NCI-H187 treated with DMSO at 0.1 percent for 48 hours (cell line): ENCODE data around the gene PKD1L1.
"Not testable (repeated sequence)": the region's sequence is repeated elsewhere in the genome, so short reads cannot be mapped to it uniquely, and the experiment has no call there.

Source experiments
- DNase-seq: peaks from one replicate; lab custom pipeline; 2025; lab: John Stamatoyannopoulos, UW

Gene PKD1L1, protein sequence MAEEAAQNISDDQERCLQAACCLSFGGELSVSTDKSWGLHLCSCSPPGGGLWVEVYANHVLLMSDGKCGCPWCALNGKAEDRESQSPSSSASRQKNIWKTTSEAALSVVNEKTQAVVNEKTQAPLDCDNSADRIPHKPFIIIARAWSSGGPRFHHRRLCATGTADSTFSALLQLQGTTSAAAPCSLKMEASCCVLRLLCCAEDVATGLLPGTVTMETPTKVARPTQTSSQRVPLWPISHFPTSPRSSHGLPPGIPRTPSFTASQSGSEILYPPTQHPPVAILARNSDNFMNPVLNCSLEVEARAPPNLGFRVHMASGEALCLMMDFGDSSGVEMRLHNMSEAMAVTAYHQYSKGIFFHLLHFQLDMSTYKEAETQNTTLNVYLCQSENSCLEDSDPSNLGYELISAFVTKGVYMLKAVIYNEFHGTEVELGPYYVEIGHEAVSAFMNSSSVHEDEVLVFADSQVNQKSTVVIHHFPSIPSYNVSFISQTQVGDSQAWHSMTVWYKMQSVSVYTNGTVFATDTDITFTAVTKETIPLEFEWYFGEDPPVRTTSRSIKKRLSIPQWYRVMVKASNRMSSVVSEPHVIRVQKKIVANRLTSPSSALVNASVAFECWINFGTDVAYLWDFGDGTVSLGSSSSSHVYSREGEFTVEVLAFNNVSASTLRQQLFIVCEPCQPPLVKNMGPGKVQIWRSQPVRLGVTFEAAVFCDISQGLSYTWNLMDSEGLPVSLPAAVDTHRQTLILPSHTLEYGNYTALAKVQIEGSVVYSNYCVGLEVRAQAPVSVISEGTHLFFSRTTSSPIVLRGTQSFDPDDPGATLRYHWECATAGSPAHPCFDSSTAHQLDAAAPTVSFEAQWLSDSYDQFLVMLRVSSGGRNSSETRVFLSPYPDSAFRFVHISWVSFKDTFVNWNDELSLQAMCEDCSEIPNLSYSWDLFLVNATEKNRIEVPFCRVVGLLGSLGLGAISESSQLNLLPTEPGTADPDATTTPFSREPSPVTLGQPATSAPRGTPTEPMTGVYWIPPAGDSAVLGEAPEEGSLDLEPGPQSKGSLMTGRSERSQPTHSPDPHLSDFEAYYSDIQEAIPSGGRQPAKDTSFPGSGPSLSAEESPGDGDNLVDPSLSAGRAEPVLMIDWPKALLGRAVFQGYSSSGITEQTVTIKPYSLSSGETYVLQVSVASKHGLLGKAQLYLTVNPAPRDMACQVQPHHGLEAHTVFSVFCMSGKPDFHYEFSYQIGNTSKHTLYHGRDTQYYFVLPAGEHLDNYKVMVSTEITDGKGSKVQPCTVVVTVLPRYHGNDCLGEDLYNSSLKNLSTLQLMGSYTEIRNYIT (N-terminal part only)

DNA sequence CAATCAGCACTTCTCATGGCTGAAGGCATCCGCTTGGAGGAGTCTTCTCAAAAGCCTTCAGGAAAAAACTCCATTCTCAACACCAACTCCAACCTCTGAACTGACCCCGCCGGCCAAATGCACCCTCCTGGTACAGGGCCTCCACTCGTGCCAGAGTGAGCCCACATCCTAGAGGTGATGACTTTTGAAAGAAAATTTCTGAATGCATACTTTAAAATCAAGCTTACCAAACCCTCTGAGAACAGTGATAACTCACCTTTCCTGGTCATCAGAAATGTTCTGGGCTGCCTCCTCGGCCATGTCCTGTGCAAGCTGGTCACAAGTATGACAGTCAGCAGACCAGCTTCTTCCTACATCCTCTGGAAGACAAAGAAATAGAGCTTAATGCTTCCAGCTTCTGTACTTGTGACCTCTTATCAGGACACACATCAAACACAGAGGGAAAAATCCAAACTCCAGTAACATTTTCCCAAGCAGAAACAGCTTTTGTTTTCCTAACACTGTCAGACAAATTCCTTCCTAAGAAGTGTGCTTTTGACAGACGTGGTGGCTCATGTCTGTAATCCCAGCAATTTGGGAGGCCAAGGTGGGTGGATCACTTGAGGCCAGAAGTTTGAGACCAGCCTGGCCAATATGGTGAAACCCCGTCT lies at the start of gene PKD1L1:
Gene PKD1L1 (minus strand): TSS at position 326 of the 650 bp plus-strand sequence. CDS start 26 bp downstream, at position 300.
- DNase-seq = no peak

DNA sequence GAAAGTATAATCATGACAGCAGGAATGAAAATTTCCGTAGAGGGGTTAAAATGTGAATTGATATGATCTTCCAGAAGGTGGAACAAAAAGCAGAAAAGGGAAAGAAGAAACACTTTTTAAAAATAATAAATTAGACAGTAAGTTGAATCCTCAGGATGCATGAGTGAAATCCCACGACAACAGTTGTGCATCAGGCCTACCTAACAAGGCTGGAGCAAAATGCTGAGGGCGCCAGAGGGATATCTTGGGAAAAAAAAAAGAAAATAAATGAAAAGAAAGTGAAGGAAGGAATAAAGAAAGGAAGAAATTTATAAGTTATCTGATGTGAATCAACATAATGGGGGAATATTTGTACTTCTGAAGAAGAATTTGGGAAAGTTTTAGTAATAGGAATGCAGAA lies 44.2 kb upstream of the PKD1L1 start:
- no peak for DNase-seq

DNA sequence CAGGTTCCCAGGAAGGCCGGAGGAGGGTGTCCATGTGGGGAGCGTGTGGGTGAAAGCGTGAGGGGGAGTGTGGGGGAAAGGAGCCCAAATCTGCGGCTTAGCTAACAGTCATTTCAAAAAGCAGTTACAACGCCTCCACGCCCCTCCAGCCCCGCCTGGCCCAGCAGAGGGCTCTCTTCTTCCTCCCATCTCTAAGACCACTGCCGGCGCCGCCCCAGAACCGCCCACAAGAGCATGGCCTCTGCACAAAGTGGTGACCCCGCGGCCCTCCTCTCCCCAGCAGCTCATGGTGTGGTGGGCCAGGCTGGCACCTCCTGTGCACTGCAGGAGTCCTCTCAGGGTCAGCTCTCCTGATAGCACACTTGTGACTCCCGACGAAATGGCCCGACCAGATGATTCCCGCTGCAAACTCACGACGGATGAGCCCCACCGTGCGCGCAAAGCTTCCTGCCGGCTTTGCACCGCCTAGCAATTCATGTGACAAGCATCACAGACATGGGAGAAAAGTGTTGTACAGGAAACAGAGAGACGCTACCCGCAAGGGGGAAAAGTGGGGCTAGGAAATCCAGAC lies 43.6 kb upstream of the PKD1L1 start:
- DNase-seq = no peak

DNA sequence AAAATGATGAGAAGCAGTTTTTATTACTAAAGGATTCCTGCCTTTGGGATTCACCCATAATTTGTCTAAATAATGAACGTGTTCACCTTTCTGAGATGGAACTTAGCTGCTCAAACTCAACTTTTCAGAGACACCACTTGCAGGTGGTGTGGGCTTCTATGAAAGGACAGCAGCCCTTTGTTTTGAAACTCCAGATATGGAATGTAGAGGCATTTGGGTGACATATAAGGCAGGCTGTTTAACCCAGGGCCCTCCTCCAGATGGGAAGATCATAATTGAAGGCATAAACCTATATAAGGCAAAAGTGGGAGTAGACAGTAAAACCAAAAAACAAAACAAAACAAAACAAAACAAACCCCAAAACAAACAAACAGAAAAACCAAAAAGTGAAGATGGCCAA lies 43.0 kb upstream of the PKD1L1 start:
- no peak for DNase-seq

DNA sequence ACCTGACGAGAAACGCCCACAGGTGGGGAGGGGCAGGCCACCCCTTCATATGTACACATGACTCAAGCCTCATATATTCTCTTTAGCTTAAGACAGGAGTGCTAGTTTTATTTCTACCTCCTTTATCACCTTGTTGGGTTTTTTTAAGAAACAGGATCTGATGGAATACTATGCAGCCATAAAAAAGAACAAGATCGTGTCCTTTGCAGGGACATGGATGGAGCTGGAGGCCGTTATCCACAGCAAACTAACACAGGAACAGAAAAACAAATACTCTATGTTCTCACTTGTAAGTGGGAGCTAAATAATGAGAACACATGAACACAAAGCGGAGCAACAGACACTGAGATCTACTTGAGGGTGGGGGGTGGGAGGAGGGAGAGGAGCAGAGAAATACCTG lies 42.3 kb upstream of the PKD1L1 start:
- DNase-seq = no peak

DNA sequence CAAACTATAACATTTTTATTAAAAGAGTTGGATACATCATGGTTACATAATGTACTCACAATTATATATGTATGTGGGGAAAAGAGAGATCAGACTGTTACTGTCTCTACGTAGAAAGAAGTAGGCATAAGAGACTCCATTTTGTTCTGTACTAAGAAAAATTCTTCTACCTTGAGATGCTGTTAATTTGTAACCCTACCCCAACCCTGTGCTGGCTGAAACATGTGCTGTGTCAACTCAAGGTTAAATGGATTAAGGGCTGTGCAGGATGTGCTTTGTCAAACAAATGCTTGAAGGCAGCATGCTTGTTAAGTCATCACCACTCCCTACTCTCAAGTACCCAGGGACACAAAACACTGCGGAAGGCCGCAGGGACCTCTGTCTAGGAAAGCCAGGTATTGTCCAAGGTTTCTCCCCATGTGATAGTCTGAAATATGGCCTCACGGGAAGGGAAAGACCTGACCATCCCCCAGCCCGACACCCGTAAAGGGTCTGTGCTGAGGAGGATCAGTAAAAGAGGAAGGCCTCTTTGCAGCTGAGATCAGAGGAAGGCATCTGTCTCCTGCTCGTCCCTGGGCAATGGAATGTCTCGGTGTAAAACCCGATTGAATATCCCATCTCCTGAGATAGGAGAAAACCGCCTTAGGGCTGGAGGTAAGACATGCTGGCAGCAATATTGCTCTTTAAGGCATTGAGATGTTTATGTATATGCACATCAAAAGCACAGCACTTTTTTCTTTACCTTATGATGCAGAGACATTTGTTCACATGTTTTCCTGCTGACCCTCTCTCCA lies 41.5 kb upstream of the PKD1L1 start:
- not testable (repeated sequence) for DNase-seq

DNA sequence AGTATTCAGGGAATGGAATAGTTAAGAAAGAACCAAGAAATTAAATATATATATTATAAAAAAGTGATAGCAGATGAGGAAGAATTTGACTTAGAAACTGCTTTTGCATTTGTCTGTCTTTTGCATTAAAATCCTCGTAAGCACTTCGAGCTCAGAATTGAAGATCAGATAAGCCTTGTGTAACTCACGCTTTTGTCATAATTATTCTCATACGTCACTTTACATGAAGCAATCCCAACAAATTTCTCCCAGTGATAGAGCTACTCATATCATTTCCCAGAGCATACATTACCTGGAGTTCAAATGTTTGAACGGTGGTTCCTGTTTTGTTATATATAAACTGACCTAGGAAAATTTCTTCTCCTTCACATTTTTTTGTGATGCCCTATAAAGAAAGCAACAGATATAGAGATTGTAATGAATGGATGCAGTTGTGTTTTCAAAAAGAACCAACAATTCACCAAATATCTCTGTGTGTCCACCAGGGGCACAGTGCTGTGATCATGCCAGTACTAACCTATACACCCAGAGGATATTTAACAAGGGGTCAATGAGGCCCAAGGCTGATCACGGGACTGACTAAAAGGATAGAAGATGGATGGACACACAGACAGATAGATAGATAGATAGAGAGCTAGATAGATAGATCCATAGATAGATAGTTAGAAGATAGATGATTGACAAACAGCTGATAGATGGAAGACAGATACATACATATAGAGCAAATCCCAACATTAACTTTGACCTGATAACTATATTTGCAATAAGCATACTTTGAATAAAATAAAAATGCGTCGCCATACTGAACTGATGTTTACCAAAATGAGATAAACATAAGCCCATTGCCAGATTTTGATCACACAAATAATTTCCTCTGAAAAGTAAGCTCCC lies 40.5 kb upstream of the PKD1L1 start:
- DNase-seq = no peak

DNA sequence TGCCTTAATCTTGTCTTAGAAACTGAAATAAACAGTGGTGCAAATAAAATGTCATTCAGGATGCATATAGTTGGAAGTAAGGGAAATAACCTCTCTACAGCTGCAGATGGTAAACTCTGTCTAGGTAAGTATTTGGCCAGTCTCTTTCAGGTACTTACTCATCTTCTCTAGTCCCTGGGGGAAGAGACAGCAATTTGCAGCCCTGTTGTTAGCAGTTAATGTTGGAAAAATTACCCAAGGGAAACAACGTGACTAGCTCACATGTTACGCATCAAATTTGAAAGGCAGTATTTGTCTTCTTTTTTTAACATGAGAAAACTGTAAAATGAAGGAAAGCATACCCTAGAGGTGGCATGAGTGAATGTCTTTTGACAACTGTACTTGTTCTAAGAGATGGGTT lies 34.3 kb upstream of the PKD1L1 start:
- no peak for DNase-seq

DNA sequence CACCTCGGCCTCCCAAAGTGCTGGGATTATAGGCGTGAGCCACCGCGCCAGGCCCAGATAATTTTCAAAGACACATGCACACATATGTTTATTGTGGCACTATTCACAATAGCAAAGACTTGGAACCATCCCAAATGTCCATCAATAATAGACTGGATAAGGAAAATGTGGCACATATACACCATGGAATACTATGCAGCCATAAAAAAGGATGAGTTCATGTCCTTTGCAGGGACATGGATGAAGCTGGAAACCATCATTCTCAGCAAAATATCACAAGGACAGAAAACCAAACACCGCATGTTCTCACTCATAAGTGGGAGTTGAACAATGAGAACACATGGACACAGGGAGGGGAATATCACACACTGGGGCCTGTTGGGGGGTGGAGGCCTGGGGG lies 32.4 kb upstream of the PKD1L1 start:
- not testable (repeated sequence) for DNase-seq

DNA sequence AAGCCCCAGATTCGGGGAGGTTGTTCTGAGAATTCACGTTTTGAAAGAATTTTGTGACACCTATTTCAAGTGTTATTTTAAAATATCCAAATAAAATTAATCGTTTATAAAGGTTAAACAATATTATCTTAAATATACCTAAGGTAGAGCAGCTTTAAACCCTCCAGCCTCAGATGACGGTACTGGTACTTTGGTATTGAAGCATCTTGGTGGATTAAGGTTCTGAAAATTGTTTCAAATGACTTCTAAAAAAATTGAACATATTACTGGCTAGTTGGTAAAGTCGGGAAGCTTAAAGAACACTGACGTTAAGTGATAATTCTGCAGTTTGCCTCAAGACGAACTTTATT lies 31.5 kb upstream of the PKD1L1 start:
- DNase-seq = no peak

DNA sequence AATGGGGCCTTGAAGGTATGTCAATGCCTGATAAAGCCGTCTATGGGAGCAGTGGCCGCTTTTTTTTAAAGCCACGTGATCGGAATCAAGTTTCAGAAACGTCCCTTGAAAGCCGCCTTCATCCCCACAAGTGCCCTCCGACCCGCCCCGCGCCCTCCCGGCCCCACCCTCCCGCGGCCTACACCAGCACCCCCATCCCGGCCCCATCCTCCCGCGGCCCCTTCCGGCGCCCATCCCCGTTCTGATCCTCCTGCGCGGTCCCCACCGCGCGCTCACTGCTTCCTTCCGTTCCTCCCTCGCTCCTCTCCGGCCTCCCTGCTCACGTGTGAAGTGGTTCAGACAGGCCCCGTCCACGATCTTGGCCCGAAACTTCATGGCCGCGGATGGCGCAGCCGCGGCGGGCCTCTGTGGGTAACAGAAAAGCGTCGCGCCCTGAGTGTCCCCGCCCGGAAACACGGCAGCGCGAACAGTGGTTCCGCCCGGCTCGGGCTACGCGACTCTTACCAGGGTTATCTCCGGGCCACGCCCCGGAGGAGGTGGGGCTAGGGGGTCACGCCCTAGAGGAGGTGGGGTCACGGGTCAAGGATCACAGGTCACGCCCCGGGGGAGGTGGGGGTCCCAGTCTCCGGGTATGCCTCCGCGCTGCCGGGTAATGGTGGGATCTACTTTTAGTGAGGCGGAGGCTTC lies 31.0 kb upstream of the PKD1L1 start, which contains the start of gene HUS1:
Gene HUS1 (minus strand): TSS at position 471 of the 687 bp plus-strand sequence. CDS start 96 bp downstream, at position 375.
- DNase-seq = peak; percentile 75

DNA sequence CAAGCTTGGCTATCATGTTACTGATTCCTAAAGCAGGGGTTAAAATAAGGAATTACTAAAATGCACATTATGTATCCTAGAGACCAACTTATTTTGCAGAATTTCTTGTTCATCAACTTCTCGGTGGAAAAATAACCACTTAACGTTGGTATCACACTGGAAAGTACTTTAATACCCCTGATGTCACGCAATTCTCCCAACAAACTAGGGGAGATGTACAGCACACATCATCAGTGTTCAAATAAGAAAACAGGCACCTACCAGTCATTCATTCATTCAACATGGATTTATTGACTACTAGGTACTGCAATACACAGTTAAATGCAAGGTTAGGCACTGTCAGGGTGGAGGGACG lies 30.5 kb upstream of the PKD1L1 start:
- DNase-seq = no peak

DNA sequence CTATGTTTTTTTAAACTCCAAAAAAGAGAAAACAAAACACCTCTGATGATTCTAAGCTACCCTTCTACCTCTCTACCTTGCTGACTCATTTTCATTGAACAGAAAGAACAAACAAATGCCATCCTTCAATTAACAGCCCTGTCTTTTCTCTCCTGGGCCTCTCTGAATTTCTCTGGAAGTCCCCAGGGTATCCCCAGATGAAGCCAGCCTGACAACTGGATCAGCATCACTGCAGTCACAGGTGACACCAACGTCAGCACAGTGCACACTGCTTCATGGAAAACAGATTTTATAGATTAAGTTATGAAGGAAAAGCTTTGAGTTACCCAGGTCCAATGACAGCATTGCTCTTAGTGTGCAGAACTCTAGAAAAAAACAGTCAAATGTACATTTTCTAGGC lies 25.5 kb upstream of the PKD1L1 start:
- no peak for DNase-seq

DNA sequence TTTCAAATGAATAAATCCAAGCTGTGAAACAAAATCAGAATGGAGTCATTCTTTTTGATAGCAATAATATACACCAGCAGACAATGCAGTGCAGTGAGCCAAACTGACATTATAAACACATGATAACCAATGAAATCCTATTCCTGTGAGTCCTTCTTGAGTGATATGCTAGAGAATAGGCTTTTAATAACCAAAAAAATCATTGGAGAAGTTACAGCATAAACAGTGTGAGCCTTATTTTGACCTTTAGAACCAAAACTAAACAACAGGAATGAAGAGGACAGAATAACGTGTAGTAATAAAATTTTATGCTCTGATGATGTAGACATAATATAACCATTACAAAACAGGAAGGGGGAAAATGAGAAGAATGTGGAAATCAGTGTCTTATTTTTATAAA lies 22.5 kb upstream of the PKD1L1 start:
- DNase-seq = no peak

DNA sequence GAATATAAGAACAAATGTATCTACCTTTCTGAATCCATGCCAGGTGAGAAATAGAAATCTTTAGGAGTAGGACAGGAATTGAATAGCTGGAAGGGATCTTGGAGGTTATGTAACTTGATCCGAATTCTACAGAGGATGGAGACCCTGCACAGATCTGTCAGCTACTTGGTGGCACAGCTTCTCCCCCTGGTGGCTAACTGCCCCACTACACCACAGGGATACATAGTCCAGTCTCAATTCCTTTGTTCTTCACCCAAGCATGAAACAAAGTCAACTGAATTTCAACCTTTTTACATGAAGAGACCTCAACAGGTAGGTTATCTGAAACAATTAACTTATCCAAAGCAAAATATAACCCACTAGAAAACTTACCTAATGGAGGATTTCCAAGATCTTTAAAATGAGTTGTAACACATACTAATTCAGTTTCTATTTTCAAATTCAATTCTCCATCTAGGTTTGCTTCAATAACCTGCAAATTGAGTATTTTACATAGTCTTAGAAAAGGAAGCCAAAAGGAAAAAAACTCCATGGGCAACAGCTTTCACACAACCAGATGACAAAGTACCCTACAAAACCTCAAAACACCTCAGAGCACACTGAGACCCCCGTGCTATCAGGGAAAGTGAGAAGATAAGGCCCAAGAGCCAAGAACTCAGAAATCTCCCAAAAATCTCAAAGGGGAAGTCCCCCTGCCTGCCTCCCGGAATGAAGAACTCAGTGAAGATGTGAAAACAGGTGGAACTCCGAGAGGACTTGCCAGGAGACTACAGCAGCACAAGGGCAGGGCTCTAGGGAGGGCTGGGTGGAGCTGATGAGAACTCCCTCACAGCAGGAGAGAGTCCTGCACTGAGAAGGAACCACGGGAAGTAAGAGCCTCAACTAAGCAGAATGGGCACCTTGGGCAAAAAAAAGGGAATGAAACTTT lies 20.8 kb upstream of the PKD1L1 start:
- no peak for DNase-seq

DNA sequence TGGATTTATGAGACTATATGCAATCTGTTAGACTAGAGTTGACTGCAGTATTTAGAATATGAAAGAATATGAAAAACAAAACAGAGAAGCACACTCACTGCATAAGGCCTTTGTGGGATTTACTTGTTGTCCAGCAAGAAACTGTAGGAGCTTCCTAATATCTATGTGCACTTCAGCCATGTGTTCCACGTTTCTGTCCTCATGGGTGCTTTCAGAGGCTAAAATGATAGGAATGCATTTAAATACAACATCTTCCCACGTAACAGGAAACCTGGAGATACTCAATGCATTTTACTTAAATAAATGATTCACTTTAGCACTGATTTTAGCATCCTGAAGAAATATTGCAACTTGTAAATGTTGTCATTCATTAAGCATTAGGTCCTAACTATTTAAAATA lies 19.4 kb upstream of the PKD1L1 start:
- DNase-seq = no peak

DNA sequence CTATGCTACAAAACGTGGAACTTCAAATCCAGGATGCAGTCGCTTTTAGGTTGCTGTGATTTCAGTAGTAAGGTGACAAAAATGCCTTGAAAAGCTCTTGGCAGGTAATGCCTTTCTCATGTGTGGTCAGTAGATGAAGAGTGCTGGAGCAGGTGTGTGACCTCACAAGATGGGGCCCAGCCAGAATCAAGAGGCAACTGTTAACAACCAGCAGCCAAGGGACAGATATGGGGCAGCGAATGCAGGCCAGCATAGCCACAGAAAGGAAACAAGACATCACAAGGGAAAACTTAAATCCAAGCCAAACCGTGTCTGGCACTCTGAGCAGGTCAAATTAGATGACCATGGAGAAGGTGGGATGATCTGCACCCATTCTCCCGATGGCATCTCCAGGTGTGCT lies 18.9 kb upstream of the PKD1L1 start:
- DNase-seq = no peak

DNA sequence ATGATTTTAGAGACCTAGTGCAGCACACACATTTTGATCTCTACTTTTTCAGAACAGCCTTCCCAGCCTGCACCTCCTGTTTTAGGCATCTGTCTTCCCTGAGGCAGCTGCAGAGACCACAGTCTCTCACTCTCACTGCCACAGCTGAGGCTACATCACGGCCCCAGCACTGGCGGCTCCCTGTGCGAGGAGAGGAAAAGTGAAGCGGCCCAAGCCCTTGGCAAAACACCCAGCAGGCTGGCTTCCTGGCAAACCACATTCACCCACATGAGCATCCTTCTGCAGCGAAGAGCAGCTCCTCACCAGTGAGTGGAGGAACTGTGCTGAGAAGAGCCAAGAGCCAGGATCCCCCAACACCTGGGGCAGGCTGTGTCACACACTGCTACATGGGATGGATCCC lies 17.2 kb upstream of the PKD1L1 start:
- DNase-seq = no peak
